ENCODE results near the gene ZNF808. TPM values are rescaled to one million over a fixed set of nuclear protein-coding genes. Genes with fewer than 3 reads are reported as not detected.
"Not testable (repeated sequence)": the region's sequence is repeated elsewhere in the genome, so short reads cannot be mapped to it uniquely, and the experiment has no call there.

Gene ZNF808
- 34.0 TPM for total RNA-seq
- long read RNA-seq, transcript ZNF808-205 (4 exons, 553 nt), result major isoform, 7 of 13 reads
- long read RNA-seq, partial matches to known transcripts, result 2 of 13 reads
- long read RNA-seq, other reads (novel, unspliced or antisense), result 3 of 13 reads

GRCh38 chr19:52527134-52527955, at the start of gene ZNF808:
TSS of gene ZNF808 (plus strand) at chr19:52527668. CDS start at chr19:52543285, 15,617 bp downstream.
- H3K4me3 ChIP-seq, result peak within 1 kb of the TSS; percentile 84
- TF ChIP-seq CTCF (IDR thresholded peaks at IDR 0.05; ENCODE audit: borderline replicate concordance), result peak; percentile 76
- peaks cover 11% of the 10 kb centered on the region for H3K9me3 ChIP-seq (replicated peaks)
- H3K4me1 ChIP-seq, result peaks cover 26% of the 10 kb centered on the region
- no peaks in the 10 kb centered on the region for H3K27me3 ChIP-seq (ENCODE audit: low read depth)
- peak within 1 kb of the TSS; percentile 98 for H3K27ac ChIP-seq (replicated peaks)
- DNase-seq, result peak; percentile 99
- intact Hi-C loops (cut with micrococcal nuclease), result no loop called here
- H3K36me3 ChIP-seq, result no peaks in the 10 kb centered on the region

GRCh38 chr19:52484111-52484743, 43.2 kb upstream of the ZNF808 start:
- Histone ChIP-seq H3K9me3 (replicated peaks) (peaks cover 98% of the 10 kb centered on the region), H3K36me3 (peaks cover 55% of the 10 kb centered on the region)
- intact Hi-C loops (cut with micrococcal nuclease); H3K27ac ChIP-seq (replicated peaks); H3K27me3 ChIP-seq (ENCODE audit: low read depth); H3K4me1 ChIP-seq; DNase-seq; H3K4me3 ChIP-seq: not testable (repeated sequence)

- H3K4me1 ChIP-seq; H3K27ac ChIP-seq (replicated peaks); H3K27me3 ChIP-seq (ENCODE audit: low read depth); H3K4me3 ChIP-seq; intact Hi-C loops (cut with micrococcal nuclease); DNase-seq: not testable (repeated sequence)
- H3K36me3 ChIP-seq, result peaks cover 47% of the 10 kb centered on the region
- peaks cover 98% of the 10 kb centered on the region for H3K9me3 ChIP-seq (replicated peaks)
Measured at GRCh38 chr19:52485064-52485463, 42.4 kb upstream of the ZNF808 start.

GRCh38 chr19:52485561-52486240, 41.8 kb upstream of the ZNF808 start:
- H3K4me1 ChIP-seq; intact Hi-C loops (cut with micrococcal nuclease); H3K4me3 ChIP-seq; H3K27me3 ChIP-seq (ENCODE audit: low read depth); H3K27ac ChIP-seq (replicated peaks); DNase-seq: not testable (repeated sequence)
- peaks cover 98% of the 10 kb centered on the region for H3K9me3 ChIP-seq (replicated peaks)
- peaks cover 41% of the 10 kb centered on the region for H3K36me3 ChIP-seq

GRCh38 chr19:52492201-52492993, 35.1 kb upstream of the ZNF808 start:
- H3K4me3 ChIP-seq, result peak overlapping the region; percentile 51
- H3K27ac ChIP-seq (replicated peaks), result no peak overlapping the region
- H3K27me3 ChIP-seq (ENCODE audit: low read depth), result no peaks in the 10 kb centered on the region
- peaks cover 48% of the 10 kb centered on the region for H3K36me3 ChIP-seq
- H3K4me1 ChIP-seq, result no peaks in the 10 kb centered on the region
- DNase-seq, result no peak
- no peak for TF ChIP-seq CTCF (IDR thresholded peaks at IDR 0.05; ENCODE audit: borderline replicate concordance)
- intact Hi-C loops (cut with micrococcal nuclease), result no loop called here
- peaks cover 99% of the 10 kb centered on the region for H3K9me3 ChIP-seq (replicated peaks)

- Histone ChIP-seq H3K27ac (replicated peaks) (no peak overlapping the region), H3K9me3 (replicated peaks) (peaks cover 99% of the 10 kb centered on the region)
- DNase-seq, result peak; percentile 15
Measured at GRCh38 chr19:52492994-52493470, 34.4 kb upstream of the ZNF808 start.

More at GRCh38 chr19:52492994-52493470, 34.4 kb upstream of the ZNF808 start:
- Histone ChIP-seq H3K36me3 (peaks cover 48% of the 10 kb centered on the region), H3K4me3 (peak overlapping the region; percentile 51), H3K27me3 (ENCODE audit: low read depth) (no peaks in the 10 kb centered on the region), H3K4me1 (no peaks in the 10 kb centered on the region)
- peak; percentile 39 for TF ChIP-seq CTCF (IDR thresholded peaks at IDR 0.05; ENCODE audit: borderline replicate concordance)
- intact Hi-C loops (cut with micrococcal nuclease), result no loop called here

All from left ventricle myocardium inferior (tissue), 1 donor.